Endothelial cell of hepatic sinusoid (primary cell): Measurements from ENCODE around the gene SPECC1.
"Not testable (repeated sequence)": the region's sequence is repeated elsewhere in the genome, so short reads cannot be mapped to it uniquely, and the experiment has no call there.

Source experiments
- in situ Hi-C: cut with HindIII; loops from 2 replicates; pipeline ENCODE4 v1.10.0; 2017; ENCODE audit warnings: low sequenced_read_pairs

Gene SPECC1

GRCh38 chr17:20009302-20010098 lies at the start of gene SPECC1:
Gene SPECC1, plus strand, starts transcription at chr17:20009359. Its CDS starts 87,293 bp downstream, at chr17:20096652.
- in situ Hi-C loops: no loop called here

- in situ Hi-C loops: not testable (repeated sequence)
These were observed 46.2 kb upstream of the SPECC1 start for GRCh38 chr17:19962954-19963353.

- in situ Hi-C loops: no loop called here
These were observed 36.0 kb upstream of the SPECC1 start for GRCh38 chr17:19973156-19973555.

GRCh38 chr17:19975601-19976000 lies 33.6 kb upstream of the SPECC1 start:
- in situ Hi-C loops: no loop called here

GRCh38 chr17:19977293-19978208 lies 31.6 kb upstream of the SPECC1 start, which contains the start of gene AKAP10:
Gene AKAP10, minus strand, starts transcription at chr17:19977828. Its CDS starts 149 bp downstream, at chr17:19977679.
- in situ Hi-C loops: no loop called here

GRCh38 chr17:19978209-19978802 lies 30.9 kb upstream of the SPECC1 start:
- in situ Hi-C loops: no loop called here

GRCh38 chr17:19978805-19979211 lies 30.4 kb upstream of the SPECC1 start:
- in situ Hi-C loops: no loop called here

- in situ Hi-C loops: no loop called here
These were observed 29.0 kb upstream of the SPECC1 start for GRCh38 chr17:19979917-19980770.

GRCh38 chr17:19986941-19987861 lies 22.0 kb upstream of the SPECC1 start:
- in situ Hi-C loops: loop anchor here (5.0 kb wide), 1 partner anchor 115 kb away; no protein-coding TSS in a partner anchor

GRCh38 chr17:19987897-19988296 lies 21.3 kb upstream of the SPECC1 start:
- in situ Hi-C loops: loop anchor here (5.0 kb wide), 1 partner anchor 114 kb away; no protein-coding TSS in a partner anchor

- in situ Hi-C loops: no loop called here
These were observed 17.8 kb upstream of the SPECC1 start for GRCh38 chr17:19991252-19991885.

GRCh38 chr17:19992803-19993713 lies 16.1 kb upstream of the SPECC1 start:
- in situ Hi-C loops: no loop called here

- in situ Hi-C loops: no loop called here
These were observed 13.1 kb upstream of the SPECC1 start for GRCh38 chr17:19996086-19996485.

GRCh38 chr17:19996502-19996901 lies 12.7 kb upstream of the SPECC1 start:
- in situ Hi-C loops: no loop called here

- in situ Hi-C loops: no loop called here
These were observed 712 bp upstream of the SPECC1 start for GRCh38 chr17:20008242-20009051.

- in situ Hi-C loops: no loop called here
These were observed 182 bp upstream of the SPECC1 start for GRCh38 chr17:20009052-20009301.
